GM13976 (cell line): ENCODE measurements around the gene ANKH.

ENCODE experiments used
- DNase-seq: peaks from one replicate; pipeline ENCODE4 v3.0.0; 2012; ENCODE audit warnings: low spot score
- CTCF ChIP-seq: IDR thresholded peaks from 2 replicates; pipeline ENCODE4 v1.5.1; 2012; ENCODE audit warnings: borderline replicate concordance, mild to moderate bottlenecking; ENCODE audit not compliant: insufficient read depth; ENCODE audit errors: extremely low read depth, missing control alignments, control extremely low read depth
- in situ Hi-C: fragments of 300-500 bp; cut with MboI; formaldehyde crosslinking; loops from one replicate; pipeline ENCODE4 v1.12.0; 2022; ENCODE audit warnings: low sequenced_read_pairs, mixed read lengths, inconsistent platforms; ENCODE audit not compliant: unreplicated experiment

Gene ANKH

GRCh38 chr5:14876095-14876494 lies 4.5 kb upstream of the ANKH start:
- in situ Hi-C loops, result no loop called here
- no peak for TF ChIP-seq CTCF
- no peak for DNase-seq

DNA sequence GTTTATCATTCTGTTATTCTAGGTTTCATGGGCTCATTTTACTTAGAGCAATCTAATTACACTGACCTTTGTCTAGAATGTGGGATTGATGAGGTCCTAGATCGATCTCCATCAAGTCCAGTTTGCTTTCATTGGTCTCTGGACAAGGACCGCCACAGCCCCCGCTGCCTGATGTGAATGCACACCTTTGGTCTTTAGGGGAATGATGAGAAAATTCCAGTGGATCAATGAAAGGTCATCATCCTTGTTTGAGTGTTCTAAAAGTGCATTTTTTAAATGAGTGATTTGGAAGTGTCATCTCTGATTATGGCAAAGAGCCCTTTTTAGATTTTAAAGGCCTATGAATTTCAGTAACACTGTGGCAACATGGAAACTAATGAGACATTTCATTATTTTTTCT lies 2.2 kb upstream of the ANKH start:
- DNase-seq, result no peak
- TF ChIP-seq CTCF, result no peak
- in situ Hi-C loops, result no loop called here

- DNase-seq, result no peak
- in situ Hi-C loops, result no loop called here
- no peak for TF ChIP-seq CTCF
These were observed 1.5 kb upstream of the ANKH start for GRCh38 chr5:14873093-14873492.

DNA sequence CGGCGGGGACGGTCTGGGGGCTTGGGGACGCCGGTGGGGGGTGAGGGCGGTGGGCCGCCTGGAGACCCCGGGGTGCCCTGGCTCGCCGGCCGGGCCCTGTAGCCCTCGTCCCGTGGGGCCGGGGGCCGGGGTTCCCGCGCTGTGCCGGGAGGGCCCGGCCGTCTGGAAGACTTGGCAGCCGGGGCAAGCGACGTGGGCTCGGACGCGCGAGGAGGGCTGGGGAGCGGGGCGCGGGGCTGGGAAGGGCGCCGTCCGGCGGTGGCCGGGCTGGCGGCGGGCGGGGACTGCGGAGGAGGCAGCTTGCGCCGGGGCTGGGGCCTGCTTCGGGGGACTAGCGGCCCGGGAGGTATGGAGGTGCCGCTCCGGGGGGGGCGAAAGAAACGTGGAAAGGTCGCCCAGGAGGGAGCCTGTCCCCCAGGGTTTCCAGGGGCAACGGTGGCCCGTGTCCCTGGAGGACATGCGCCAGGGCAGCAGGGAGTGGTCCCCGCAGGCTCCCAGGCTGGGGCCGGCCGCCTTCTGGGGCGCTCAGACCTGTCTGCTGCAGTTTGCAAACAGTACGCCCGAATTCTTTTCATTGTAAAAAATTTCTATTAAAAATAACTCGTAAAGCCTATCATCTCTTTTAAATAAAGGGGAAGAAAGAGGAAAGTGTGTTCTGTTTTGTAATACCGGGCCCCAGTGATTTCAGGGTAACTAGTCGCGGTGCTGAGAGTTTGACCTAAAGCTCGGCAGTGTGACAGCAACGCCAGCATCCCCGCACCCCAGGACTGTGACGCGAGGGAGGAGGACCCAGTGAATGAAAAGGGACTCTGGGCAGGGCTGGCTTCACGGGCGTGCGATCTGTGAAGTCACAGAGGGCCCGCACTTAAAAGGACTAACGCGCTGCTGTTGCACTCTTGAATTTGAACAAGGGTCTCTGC lies 752 bp upstream of the ANKH start:
- in situ Hi-C loops, result no loop called here
- peak; percentile 64 for DNase-seq
- no peak for TF ChIP-seq CTCF

- in situ Hi-C loops, result no loop called here
- peak; percentile 37 for DNase-seq
- TF ChIP-seq CTCF, result peak; percentile 24
These were observed 1.0 kb downstream of the ANKH start for GRCh38 chr5:14870337-14871213.

DNA sequence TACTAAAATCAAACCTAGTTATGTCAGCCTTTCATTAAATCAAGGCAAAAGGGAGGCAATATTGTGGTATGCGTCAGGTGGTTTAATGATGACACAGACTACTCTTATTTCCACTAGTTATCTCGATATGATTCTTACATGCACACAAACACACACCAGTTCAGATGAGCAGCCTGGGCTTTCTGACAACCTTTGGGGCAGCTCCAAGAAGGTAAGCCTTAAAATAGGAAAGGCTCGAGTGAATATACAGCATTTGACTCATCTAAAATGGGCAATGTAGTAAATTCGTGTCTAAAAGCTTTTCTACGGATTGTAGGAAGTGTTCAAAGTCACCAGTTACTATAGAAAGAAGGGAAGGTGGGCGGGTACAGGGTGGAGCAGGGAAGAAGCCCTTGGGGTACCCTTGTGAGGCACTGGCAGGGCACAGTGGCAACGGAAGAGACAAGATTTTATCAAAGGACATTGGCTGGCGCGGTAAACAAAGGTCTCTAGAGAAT lies 1.9 kb downstream of the ANKH start:
- in situ Hi-C loops, result no loop called here
- no peak for TF ChIP-seq CTCF
- no peak for DNase-seq
